ENCODE data around the gene CDK2. TPM values are rescaled to one million over a fixed set of nuclear protein-coding genes. Genes with fewer than 3 reads are reported as not detected.

The CDK2 gene
- polyA plus RNA-seq, 4 donors = 7.6 to 69.3 (median 15.3) TPM

GRCh38 chr12:55926738-55927587 lies 39.7 kb upstream of the CDK2 start:
- 0 to 1% (median 0%) methylated on average over 40 to 42 of the region's 42 CpGs for WGBS, 3 donors

GRCh38 chr12:55927588-55928502 lies 38.8 kb upstream of the CDK2 start, which contains the start of gene PYM1:
Gene PYM1 (minus strand): TSS chr12:55927894. CDS start chr12:55927761, 133 bp downstream.
- H3K4me3 ChIP-seq (ENCODE audit: low read depth in 1 of 3, low read length in 3 of 3) = peak within 1 kb of the TSS; percentile 88 to 91 (median 89)
- no peaks in the 10 kb centered on the region for H3K9me3 ChIP-seq (ENCODE audit: control insufficient read depth in 2 of 2, insufficient read depth in 1 of 2, low read depth in 1 of 2, low read length in 1 of 2)
- 0 to 4% (median 1%) methylated on average over 45 to 49 of the region's 49 CpGs for WGBS, 3 donors
- DNase-seq (peak; percentile 84 to 93), FAIRE-seq (no peak)
- H3K4me1 ChIP-seq (ENCODE audit: control insufficient read depth in 3 of 3, insufficient read depth in 2 of 3, low read depth in 1 of 3, low read length in 2 of 3) = peaks cover 4 to 48% (median 9%) of the 10 kb centered on the region in 3 donors
- peak within 1 kb of the TSS; percentile 94 to 99 (median 96) for H3K27ac ChIP-seq (ENCODE audit: low read depth in 1 of 3, low read length in 2 of 3)
- peaks cover 0 to 3% (median 1%) of the 10 kb centered on the region in 3 donors for H3K36me3 ChIP-seq (ENCODE audit: control insufficient read depth in 3 of 3, insufficient read depth in 2 of 3, low read depth in 1 of 3, low read length in 3 of 3)
- H3K27me3 ChIP-seq (ENCODE audit: control insufficient read depth in 3 of 3, insufficient read depth in 3 of 3, low read length in 3 of 3) = no peaks in the 10 kb centered on the region

More at GRCh38 chr12:55926738-55927587, 39.7 kb upstream of the CDK2 start:
- H3K27ac ChIP-seq (ENCODE audit: low read depth in 1 of 3, low read length in 2 of 3) = peak overlapping the region; percentile 94 to 99 (median 96)
- H3K9me3 ChIP-seq (ENCODE audit: control insufficient read depth in 2 of 2, insufficient read depth in 1 of 2, low read depth in 1 of 2, low read length in 1 of 2) = no peaks in the 10 kb centered on the region
- H3K36me3 ChIP-seq (ENCODE audit: control insufficient read depth in 3 of 3, insufficient read depth in 2 of 3, low read depth in 1 of 3, low read length in 3 of 3) = peaks cover 0 to 3% (median 1%) of the 10 kb centered on the region in 3 donors
- H3K4me3 ChIP-seq (ENCODE audit: low read depth in 1 of 3, low read length in 3 of 3) = peak overlapping the region; percentile 88 to 91 (median 89)
- no peaks in the 10 kb centered on the region for H3K27me3 ChIP-seq (ENCODE audit: control insufficient read depth in 3 of 3, insufficient read depth in 3 of 3, low read length in 3 of 3)
- peaks cover 4 to 41% (median 6%) of the 10 kb centered on the region in 3 donors for H3K4me1 ChIP-seq (ENCODE audit: control insufficient read depth in 3 of 3, insufficient read depth in 2 of 3, low read depth in 1 of 3, low read length in 2 of 3)
- peak; percentile 92 to 97 for DNase-seq
- no peak for FAIRE-seq

- Histone ChIP-seq H3K36me3 (ENCODE audit: control insufficient read depth in 3 of 3, insufficient read depth in 2 of 3, low read depth in 1 of 3, low read length in 3 of 3) (peaks cover 0 to 1% (median 0%) of the 10 kb centered on the region in 3 donors), H3K27ac (ENCODE audit: low read depth in 1 of 3, low read length in 2 of 3) (peak overlapping the region; percentile 83 to 99 (median 86)), H3K4me1 (ENCODE audit: control insufficient read depth in 3 of 3, insufficient read depth in 2 of 3, low read depth in 1 of 3, low read length in 2 of 3) (peaks cover 4 to 61% (median 17%) of the 10 kb centered on the region in 3 donors), H3K27me3 (ENCODE audit: control insufficient read depth in 3 of 3, insufficient read depth in 3 of 3, low read length in 3 of 3) (no peaks in the 10 kb centered on the region), H3K9me3 (ENCODE audit: control insufficient read depth in 2 of 2, insufficient read depth in 1 of 2, low read depth in 1 of 2, low read length in 1 of 2) (no peaks in the 10 kb centered on the region), H3K4me3 (ENCODE audit: low read depth in 1 of 3, low read length in 3 of 3) (no peak overlapping the region)
- no peak for FAIRE-seq
- WGBS, 3 donors = 16 to 31% (median 23%) methylated on average over 8 of the region's 8 CpGs
- peak in 1 of 2 donors; percentile 70 for DNase-seq
These were observed 37.3 kb upstream of the CDK2 start for GRCh38 chr12:55929306-55929791.

- no peak for FAIRE-seq
- Histone ChIP-seq H3K27me3 (ENCODE audit: control insufficient read depth in 3 of 3, insufficient read depth in 3 of 3, low read length in 3 of 3) (peaks cover 0 to 11% (median 0%) of the 10 kb centered on the region in 3 donors), H3K9me3 (ENCODE audit: control insufficient read depth in 2 of 2, insufficient read depth in 1 of 2, low read depth in 1 of 2, low read length in 1 of 2) (no peaks in the 10 kb centered on the region), H3K4me3 (ENCODE audit: low read depth in 1 of 3, low read length in 3 of 3) (peak within 1 kb of the TSS; percentile 60 to 91 (median 90)), H3K4me1 (ENCODE audit: control insufficient read depth in 3 of 3, insufficient read depth in 2 of 3, low read depth in 1 of 3, low read length in 2 of 3) (peaks cover 7 to 56% (median 17%) of the 10 kb centered on the region in 3 donors), H3K27ac (ENCODE audit: low read depth in 1 of 3, low read length in 2 of 3) (peak within 1 kb of the TSS; percentile 86 to 98 (median 94)), H3K36me3 (ENCODE audit: control insufficient read depth in 3 of 3, insufficient read depth in 2 of 3, low read depth in 1 of 3, low read length in 3 of 3) (peaks cover 0 to 2% (median 0%) of the 10 kb centered on the region in 3 donors)
- DNase-seq = peak; percentile 78 to 82
- WGBS, 3 donors = 27 to 37% (median 31%) methylated on average over 2 to 3 of the region's 3 CpGs
These were observed 35.8 kb upstream of the CDK2 start, which contains the start of gene DGKA for GRCh38 chr12:55930771-55931316. Gene DGKA (plus strand): TSS chr12:55931162. CDS start chr12:55936504, 5,342 bp downstream.

GRCh38 chr12:55931317-55931779 lies 35.3 kb upstream of the CDK2 start:
- DNase-seq (peak; percentile 66 to 91), FAIRE-seq (no peak)
- H3K27ac ChIP-seq (ENCODE audit: low read depth in 1 of 3, low read length in 2 of 3) = peak overlapping the region; percentile 86 to 98 (median 94)
- 0 to 8% (median 3%) methylated on average over 10 of the region's 10 CpGs for WGBS, 3 donors
- no peaks in the 10 kb centered on the region for H3K9me3 ChIP-seq (ENCODE audit: control insufficient read depth in 2 of 2, insufficient read depth in 1 of 2, low read depth in 1 of 2, low read length in 1 of 2)
- peaks cover 7 to 53% (median 14%) of the 10 kb centered on the region in 3 donors for H3K4me1 ChIP-seq (ENCODE audit: control insufficient read depth in 3 of 3, insufficient read depth in 2 of 3, low read depth in 1 of 3, low read length in 2 of 3)
- peak overlapping the region; percentile 60 to 91 (median 90) for H3K4me3 ChIP-seq (ENCODE audit: low read depth in 1 of 3, low read length in 3 of 3)
- H3K36me3 ChIP-seq (ENCODE audit: control insufficient read depth in 3 of 3, insufficient read depth in 2 of 3, low read depth in 1 of 3, low read length in 3 of 3) = peaks cover 0 to 2% (median 0%) of the 10 kb centered on the region in 3 donors
- peaks cover 0 to 16% (median 0%) of the 10 kb centered on the region in 3 donors for H3K27me3 ChIP-seq (ENCODE audit: control insufficient read depth in 3 of 3, insufficient read depth in 3 of 3, low read length in 3 of 3)

GRCh38 chr12:55931780-55932550 lies 34.7 kb upstream of the CDK2 start:
- peaks cover 0 to 21% (median 0%) of the 10 kb centered on the region in 3 donors for H3K27me3 ChIP-seq (ENCODE audit: control insufficient read depth in 3 of 3, insufficient read depth in 3 of 3, low read length in 3 of 3)
- H3K4me3 ChIP-seq (ENCODE audit: low read depth in 1 of 3, low read length in 3 of 3) = peak overlapping the region; percentile 60 to 91 (median 90)
- H3K9me3 ChIP-seq (ENCODE audit: control insufficient read depth in 2 of 2, insufficient read depth in 1 of 2, low read depth in 1 of 2, low read length in 1 of 2) = no peaks in the 10 kb centered on the region
- FAIRE-seq = no peak
- H3K4me1 ChIP-seq (ENCODE audit: control insufficient read depth in 3 of 3, insufficient read depth in 2 of 3, low read depth in 1 of 3, low read length in 2 of 3) = peaks cover 7 to 53% (median 14%) of the 10 kb centered on the region in 3 donors
- peaks cover 0 to 2% (median 0%) of the 10 kb centered on the region in 3 donors for H3K36me3 ChIP-seq (ENCODE audit: control insufficient read depth in 3 of 3, insufficient read depth in 2 of 3, low read depth in 1 of 3, low read length in 3 of 3)
- peak overlapping the region; percentile 86 to 98 (median 94) for H3K27ac ChIP-seq (ENCODE audit: low read depth in 1 of 3, low read length in 2 of 3)
- WGBS, 3 donors = 0% methylated on average over 50 to 60 of the region's 60 CpGs
- peak in 1 of 2 donors; percentile 61 for DNase-seq

- Histone ChIP-seq H3K4me3 (ENCODE audit: low read depth in 1 of 3, low read length in 3 of 3) (peak overlapping the region; percentile 60 to 91 (median 90)), H3K27ac (ENCODE audit: low read depth in 1 of 3, low read length in 2 of 3) (peak overlapping the region; percentile 36 to 98 (median 94)), H3K9me3 (ENCODE audit: control insufficient read depth in 2 of 2, insufficient read depth in 1 of 2, low read depth in 1 of 2, low read length in 1 of 2) (no peaks in the 10 kb centered on the region), H3K36me3 (ENCODE audit: control insufficient read depth in 3 of 3, insufficient read depth in 2 of 3, low read depth in 1 of 3, low read length in 3 of 3) (peaks cover 0 to 2% (median 2%) of the 10 kb centered on the region in 3 donors), H3K27me3 (ENCODE audit: control insufficient read depth in 3 of 3, insufficient read depth in 3 of 3, low read length in 3 of 3) (peaks cover 0 to 21% (median 0%) of the 10 kb centered on the region in 3 donors), H3K4me1 (ENCODE audit: control insufficient read depth in 3 of 3, insufficient read depth in 2 of 3, low read depth in 1 of 3, low read length in 2 of 3) (peaks cover 12 to 53% (median 14%) of the 10 kb centered on the region in 3 donors)
- peak; percentile 48 to 53 for DNase-seq
- no peak for FAIRE-seq
- whole genome bisulfite sequencing, 3 donors = 3 to 5% (median 3%) methylated on average over 4 of the region's 4 CpGs
These were observed 34.1 kb upstream of the CDK2 start for GRCh38 chr12:55932551-55932910.

All from small intestine (tissue), 7 donors.